Renal cortical epithelial cell (primary cell): ENCODE results near the gene TBC1D32. TPM values are rescaled to one million over a fixed set of nuclear protein-coding genes. Genes with fewer than 3 reads are reported as not detected.

Experiments used
- total RNA-seq: library from RNA; depleted of rRNA; stranded (reverse); fragments of >200 nt; gene quantifications from 2 replicates; pipeline ENCODE4 v1.2.3, GENCODE V29; 2014

Gene TBC1D32
- total RNA-seq, 1 donor from 2014 or later: 22.9 TPM

Other genes starting within 250 kb of the TBC1D32 start
- gene GJA1, start 101.2 kb upstream of the TBC1D32 start, total RNA-seq: 33.6 and 42.2 TPM in 2 replicates